ENCODE results near the gene DDX17. TPM values are rescaled to one million over a fixed set of nuclear protein-coding genes. Genes with fewer than 3 reads are reported as not detected.

The DDX17 gene
- total and polyA plus RNA-seq, 9 of the 15 experiments (the other 6 are each of a cell fraction or from before 2014, with no cell fraction given) = 17.6 to 421 (median 189) TPM

- Histone ChIP-seq H3K9ac (ENCODE audit: insufficient read depth in 1 of 2, low read depth in 2 of 2, low read length in 2 of 2) (no peak overlapping the region), H3K27me3 (ENCODE audit: control insufficient read depth in 2 of 2, insufficient read depth in 2 of 2, low read length in 2 of 2) (no peaks in the 10 kb centered on the region), H3K79me2 (ENCODE audit: control insufficient read depth, insufficient read depth, low read length) (no peaks in the 10 kb centered on the region), H3K9me1 (ENCODE audit: control insufficient read depth, insufficient read depth, low read length) (no peaks in the 10 kb centered on the region), H3K4me2 (ENCODE audit: insufficient read depth, low read length) (no peak overlapping the region), H3K27ac (ENCODE audit: extremely low read depth, low read depth, low read length) (no peak overlapping the region), H3K4me3 (no peak overlapping the region), H3K36me3 (ENCODE audit: control insufficient read depth, insufficient read depth, low read length) (no peaks in the 10 kb centered on the region; the same call in 2 of the 3 replicates), H2AFZ (ENCODE audit: low read depth, low read length) (no peak overlapping the region), H3K9me3 (replicated peaks; ENCODE audit: control insufficient read depth, insufficient read depth, low read depth, low read length) (no peaks in the 10 kb centered on the region), H4K20me1 (replicated peaks; ENCODE audit: control insufficient read depth, insufficient read depth, low read length) (no peaks in the 10 kb centered on the region), H3K4me1 (replicated peaks in 1 of 2; ENCODE audit: control insufficient read depth in 2 of 2, insufficient read depth in 2 of 2, low read length in 2 of 2) (no peaks in the 10 kb centered on the region)
- CTCF ChIA-PET (ENCODE audit: low intra/inter-chr PET ratio) = no interaction called here
- no peak for DNase-seq (ENCODE audit: extremely low read depth in 1 of 4, low spot score in 3 of 4)
- 81% methylated on average over 3 of the region's 3 CpGs for WGBS (ENCODE audit: insufficient coverage, low coverage, missing lambda C conversion rate)
- POLR2A ChIA-PET = interaction anchor here (0.6 kb wide), 2 partner anchors 152 to 328 kb away, joined by 3 to 4 read pairs; partner anchors contain the start of gene GTPBP1
- no peak for ATAC-seq
- BruUV-seq (replicated peaks) = no TSS peak
- in situ Hi-C loops (cut with MboI) = no loop called here
- intact Hi-C loops (cut with micrococcal nuclease) = no loop called here
- FAIRE-seq = no peak
- TF ChIP-seq TAF9B (IDR thresholded peaks at IDR 0.05; ENCODE audit: partially characterized antibody) (no peak), CUX1 (CRISPR knock-in tag; IDR thresholded peaks at IDR 0.05) (no peak), ADNP (tag; IDR thresholded peaks at IDR 0.05) (no peak), TCF7L2 (IDR thresholded peaks at IDR 0.05; ENCODE audit: low read depth, low read length) (no peak), NCOA6 (IDR thresholded peaks at IDR 0.05) (no peak), TSHZ1 (CRISPR knock-in tag; IDR thresholded peaks at IDR 0.05) (no peak), TAF15 (IDR thresholded peaks at IDR 0.05; ENCODE audit: low read depth, low read length) (no peak), ZNF436 (CRISPR knock-in tag; IDR thresholded peaks at IDR 0.05) (no peak), GTF2B (IDR thresholded peaks at IDR 0.05; ENCODE audit: extremely low read depth, insufficient read length) (no peak), ZNF408 (CRISPR knock-in tag; IDR thresholded peaks at IDR 0.05; ENCODE audit: low read depth) (no peak), POLR2AphosphoS5 (IDR thresholded peaks at IDR 0.05; ENCODE audit: control insufficient read depth, insufficient read depth, low read depth, low read length) (no peak)
Measured at GRCh38 chr22:38554281-38554680, 48.2 kb upstream of the DDX17 start.
